H9 (cell line): ENCODE data around the gene PABPN1. TPM values are rescaled to one million over a fixed set of nuclear protein-coding genes. Genes with fewer than 3 reads are reported as not detected.

Experiments
- DNase-seq: peaks from one replicate; pipeline ENCODE4 v3.0.0-alpha.2; 2017
- H2AFZ ChIP-seq: one replicate; pipeline ENCODE4 v1.6.1; 2013; ENCODE audit warnings: mild to moderate bottlenecking, low read length, control low read depth, moderate library complexity
- H2AK5ac ChIP-seq: 2 replicates; pipeline ENCODE4 v1.6.1; 2013; ENCODE audit warnings: low read length, control low read depth, mixed read lengths; ENCODE audit not compliant: insufficient read length
- H2BK120ac ChIP-seq: one replicate; pipeline ENCODE4 v1.6.1; 2013; ENCODE audit warnings: low read depth, mild to moderate bottlenecking, low read length, control low read depth, inconsistent platforms; ENCODE audit not compliant: poor library complexity, severe bottlenecking
- H2BK12ac ChIP-seq: 2 replicates; pipeline ENCODE4 v1.6.1; 2013; ENCODE audit warnings: low read length, control low read depth, mixed read lengths, low read depth; ENCODE audit not compliant: insufficient read length
- H2BK15ac ChIP-seq: 2 replicates; pipeline ENCODE4 v1.6.1; 2013; ENCODE audit warnings: low read depth, low read length, control low read depth
- H2BK20ac ChIP-seq: one replicate; pipeline ENCODE4 v1.6.1; 2013; ENCODE audit warnings: low read depth, mild to moderate bottlenecking, low read length, control low read depth, inconsistent platforms; ENCODE audit not compliant: poor library complexity, severe bottlenecking
- H2BK5ac ChIP-seq: 2 replicates; pipeline ENCODE4 v1.6.1; 2013; ENCODE audit warnings: low read length, control low read depth, mixed read lengths; ENCODE audit not compliant: insufficient read length
- H3K14ac ChIP-seq: 2 replicates; pipeline ENCODE4 v1.6.1; 2013; ENCODE audit warnings: low read length, control low read depth; ENCODE audit not compliant: insufficient read depth
- H3K18ac ChIP-seq: 2 replicates; pipeline ENCODE4 v1.6.1; 2013; ENCODE audit warnings: low read depth, mild to moderate bottlenecking, mixed read lengths, low read length, control low read depth; ENCODE audit not compliant: insufficient read length
- H3K23ac ChIP-seq: 2 replicates; pipeline ENCODE4 v1.6.1; 2013; ENCODE audit warnings: low read length, control low read depth, mixed read lengths, low read depth; ENCODE audit not compliant: insufficient read length
- H3K23me2 ChIP-seq: 2 replicates; pipeline ENCODE4 v1.6.1; 2013; ENCODE audit warnings: low read depth, mild to moderate bottlenecking, mixed read lengths, low read length, control low read depth; ENCODE audit not compliant: insufficient read length, poor library complexity, severe bottlenecking
- H3K27ac ChIP-seq: 2 replicates; pipeline ENCODE4 v1.5.1; 2013; ENCODE audit warnings: low read length, control low read depth, mixed read lengths, low read depth; ENCODE audit not compliant: insufficient read length
- H3K27me3 ChIP-seq: 2 replicates; pipeline ENCODE4 v1.6.1; 2013; ENCODE audit warnings: low read length, control low read depth, inconsistent platforms; ENCODE audit not compliant: insufficient read depth
- H3K4ac ChIP-seq: 2 replicates; pipeline ENCODE4 v1.6.1; 2013; ENCODE audit warnings: low read depth, mild to moderate bottlenecking, control low read depth, inconsistent platforms, low read length, moderate library complexity
- H3K4me1 ChIP-seq: 2 replicates; pipeline ENCODE4 v1.6.1; 2013; ENCODE audit warnings: low read length, control low read depth, inconsistent platforms; ENCODE audit not compliant: insufficient read depth
- H3K4me2 ChIP-seq: 2 replicates; pipeline ENCODE4 v1.6.1; 2013; ENCODE audit warnings: low read length, control low read depth, mixed read lengths; ENCODE audit not compliant: insufficient read length, insufficient read depth
- H3K56ac ChIP-seq: 2 replicates; pipeline ENCODE4 v1.6.1; 2013; ENCODE audit warnings: low read depth, mild to moderate bottlenecking, mixed read lengths, low read length, control low read depth; ENCODE audit not compliant: insufficient read length
- H3K79me1 ChIP-seq: 2 replicates; pipeline ENCODE4 v1.6.1; 2013; ENCODE audit warnings: low read depth, mild to moderate bottlenecking, moderate library complexity, low read length, control low read depth, inconsistent platforms; ENCODE audit not compliant: insufficient read depth, poor library complexity, severe bottlenecking
- H3K79me2 ChIP-seq: 2 replicates; pipeline ENCODE4 v1.6.1; 2013; ENCODE audit warnings: low read length, control low read depth, inconsistent platforms; ENCODE audit not compliant: insufficient read depth
- H3K9ac ChIP-seq: 2 replicates; pipeline ENCODE4 v1.6.1; 2013; ENCODE audit warnings: low read length, control low read depth, mixed read lengths; ENCODE audit not compliant: insufficient read length; ENCODE audit errors: extremely low read depth
- H3K9me3 ChIP-seq: one replicate; pipeline ENCODE4 v1.6.1; 2013; ENCODE audit warnings: low read depth, low read length, inconsistent platforms; ENCODE audit not compliant: control insufficient read depth
- H3T11ph ChIP-seq: one replicate; pipeline ENCODE4 v1.6.1; 2013; ENCODE audit warnings: mild to moderate bottlenecking, low read length, control low read depth, inconsistent platforms
- H4K20me1 ChIP-seq: one replicate; pipeline ENCODE4 v1.6.1; 2013; ENCODE audit not compliant: control insufficient read depth, insufficient read length, insufficient read depth
- H4K5ac ChIP-seq: 2 replicates; pipeline ENCODE4 v1.6.1; 2013; ENCODE audit warnings: low read depth, mild to moderate bottlenecking, mixed read lengths, low read length, control low read depth; ENCODE audit not compliant: insufficient read length
- H4K8ac ChIP-seq: replicated peaks from 2 replicates; pipeline ENCODE4 v1.6.1; 2013; ENCODE audit warnings: low read length, control low read depth, mixed read lengths, low read depth; ENCODE audit not compliant: insufficient read length
- H4K91ac ChIP-seq: 2 replicates; pipeline ENCODE4 v1.6.1; 2013; ENCODE audit warnings: low read depth, mild to moderate bottlenecking, moderate library complexity, mixed read lengths, low read length, control low read depth; ENCODE audit not compliant: insufficient read length
- H3K27ac Mint-ChIP-seq, 3 experiments: 2 replicates in 2 of 3; 3 replicates in 1 of 3; pipeline ENCODE4 v1.8.0; 2020 to 2021; ENCODE audit warnings: mixed read lengths in 3 of 3, mild to moderate bottlenecking in 1 of 3, moderate library complexity in 1 of 3
- H3K27me3 Mint-ChIP-seq: 2 replicates; pipeline ENCODE4 v1.8.0; 2021; ENCODE audit warnings: low read depth, mild to moderate bottlenecking, moderate library complexity, mixed read lengths
- H3K36me3 Mint-ChIP-seq, 3 experiments: 2 replicates in 2 of 3; 3 replicates in 1 of 3; pipeline ENCODE4 v1.8.0; 2020 to 2021; ENCODE audit warnings: low read depth in 3 of 3, mixed read lengths in 3 of 3; ENCODE audit not compliant: insufficient read depth in 1 of 3
- H3K4me1 Mint-ChIP-seq, 2 experiments: 2 replicates each; pipeline ENCODE4 v1.8.0; 2020; ENCODE audit warnings: mixed read lengths in 2 of 2
- H3K4me3 Mint-ChIP-seq, 2 experiments: 2 replicates in 1 of 2; 3 replicates in 1 of 2; pipeline ENCODE4 v1.8.0; 2020 to 2021; ENCODE audit warnings: mild to moderate bottlenecking in 2 of 2, mixed read lengths in 2 of 2, moderate library complexity in 1 of 2
- H3K9me3 Mint-ChIP-seq, 2 experiments: 2 replicates in 1 of 2; 3 replicates in 1 of 2; pipeline ENCODE4 v1.8.0; 2020; ENCODE audit warnings: mild to moderate bottlenecking in 2 of 2, mixed read lengths in 2 of 2, moderate library complexity in 1 of 2
- WGBS: extraction: QIAGEN DNeasy Blood & Tissue Kit; methylation state at CpG from one replicate; pipeline ENCODE4 v1.1.7; 2013; ENCODE audit warnings: missing lambda C conversion rate, low lambda C conversion rate, mixed read lengths; ENCODE audit not compliant: insufficient read length; ENCODE audit errors: extremely low coverage; 5-methylcytosine and 5-hydroxymethylcytosine counted together
- total RNA-seq: library from RNA; stranded (reverse); gene quantifications from 2 replicates; pipeline ENCODE4 v1.2.1, GENCODE V29; 2021
- TF ChIP-seq, protein P1 (sequence below): fragments of 200-600 bp; sonication (generic); conservative IDR thresholded peaks from 3 replicates; pipeline ENCODE4 v1.8.0; 2021; ENCODE audit warnings: antibody characterized with exemption, mild to moderate bottlenecking

PABPN1 gene
- total RNA-seq, 1 experiment from 2014 or later: 333 TPM

DNA sequence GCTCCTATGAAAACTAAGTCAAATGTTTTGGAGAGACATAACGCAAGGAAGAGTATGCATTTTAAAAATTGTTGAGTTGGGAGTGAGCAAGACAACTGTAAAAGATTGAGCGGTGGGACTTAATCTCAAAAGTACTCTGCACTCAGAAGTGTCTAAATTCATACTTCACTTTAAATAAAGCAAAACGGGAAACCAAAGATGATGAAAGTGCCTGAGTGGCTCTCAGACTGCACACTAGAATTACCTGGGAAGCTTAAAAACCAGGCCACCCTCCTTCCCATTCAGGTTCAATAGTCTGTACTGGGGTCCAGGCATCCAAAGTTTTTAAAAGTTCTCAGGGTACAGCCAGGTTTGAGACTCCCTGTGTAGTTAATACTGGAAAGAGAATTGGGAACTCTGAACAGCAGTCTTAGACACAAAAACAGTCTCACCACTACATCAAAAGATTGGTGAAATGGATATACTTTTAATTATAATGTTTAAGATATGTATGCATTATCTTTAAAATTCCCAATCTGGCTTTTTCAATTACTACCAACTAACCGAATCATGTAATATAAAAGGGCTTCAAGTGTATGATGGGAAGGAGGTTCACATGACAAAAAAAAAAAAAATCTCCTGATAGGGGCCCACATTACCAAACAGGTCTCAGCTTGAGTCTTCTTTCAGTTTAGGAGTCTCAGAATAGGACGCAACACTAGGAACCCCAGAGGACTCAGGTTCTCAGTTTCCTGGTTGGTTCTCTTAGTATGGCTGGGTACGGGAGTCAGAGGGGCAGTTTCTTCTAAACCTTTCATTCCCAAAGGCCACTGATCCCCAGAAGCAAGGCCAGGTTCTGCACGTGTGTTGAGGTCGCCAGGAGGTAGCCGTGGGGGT is 36.4 kb upstream of the PABPN1 start:
- Histone ChIP-seq H3K23me2 (peaks cover 10% of the 10 kb centered on the region), H3K9ac (peak overlapping the region; percentile 39), H2BK120ac (no peak overlapping the region), H4K5ac (no peak overlapping the region), H3K79me1 (no peaks in the 10 kb centered on the region), H4K8ac (no peak overlapping the region), H3K14ac (no peak overlapping the region), H3K27ac (no peak overlapping the region), H3K18ac (no peak overlapping the region), H2AFZ (no peak overlapping the region), H2BK20ac (no peak overlapping the region), H2BK15ac (no peak overlapping the region), H3K4ac (no peak overlapping the region), H3K4me1 (peaks cover 4% of the 10 kb centered on the region; the same call in 1 of the 2 replicates), H4K20me1 (no peaks in the 10 kb centered on the region), H2BK12ac (no peak overlapping the region), H4K91ac (no peak overlapping the region), H3K79me2 (no peaks in the 10 kb centered on the region), H3K23ac (no peak overlapping the region), H3K27me3 (peaks cover 13% of the 10 kb centered on the region; the same call in 1 of the 2 replicates), H3K4me2 (peak overlapping the region; percentile 91), H2BK5ac (no peak overlapping the region), H2AK5ac (no peak overlapping the region), H3T11ph (no peak overlapping the region), H3K9me3 (no peaks in the 10 kb centered on the region), H3K56ac (no peak overlapping the region)
- TF ChIP-seq, protein P1, sequence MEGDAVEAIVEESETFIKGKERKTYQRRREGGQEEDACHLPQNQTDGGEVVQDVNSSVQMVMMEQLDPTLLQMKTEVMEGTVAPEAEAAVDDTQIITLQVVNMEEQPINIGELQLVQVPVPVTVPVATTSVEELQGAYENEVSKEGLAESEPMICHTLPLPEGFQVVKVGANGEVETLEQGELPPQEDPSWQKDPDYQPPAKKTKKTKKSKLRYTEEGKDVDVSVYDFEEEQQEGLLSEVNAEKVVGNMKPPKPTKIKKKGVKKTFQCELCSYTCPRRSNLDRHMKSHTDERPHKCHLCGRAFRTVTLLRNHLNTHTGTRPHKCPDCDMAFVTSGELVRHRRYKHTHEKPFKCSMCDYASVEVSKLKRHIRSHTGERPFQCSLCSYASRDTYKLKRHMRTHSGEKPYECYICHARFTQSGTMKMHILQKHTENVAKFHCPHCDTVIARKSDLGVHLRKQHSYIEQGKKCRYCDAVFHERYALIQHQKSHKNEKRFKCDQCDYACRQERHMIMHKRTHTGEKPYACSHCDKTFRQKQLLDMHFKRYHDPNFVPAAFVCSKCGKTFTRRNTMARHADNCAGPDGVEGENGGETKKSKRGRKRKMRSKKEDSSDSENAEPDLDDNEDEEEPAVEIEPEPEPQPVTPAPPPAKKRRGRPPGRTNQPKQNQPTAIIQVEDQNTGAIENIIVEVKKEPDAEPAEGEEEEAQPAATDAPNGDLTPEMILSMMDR: no peak
- WGBS: no CpG with 5 or more reads among the region's 9 CpGs
- Mint-ChIP-seq H3K9me3 (no peaks in the 10 kb centered on the region), H3K27ac (no peak overlapping the region), H3K4me1 (peaks cover 22 to 25% of the 10 kb centered on the region in 2 experiments), H3K27me3 (peaks cover 76% of the 10 kb centered on the region), H3K36me3 (no peaks in the 10 kb centered on the region; a peak in 2 of 7 replicates), H3K4me3 (peak overlapping the region; percentile 90 to 97)
- no peak for DNase-seq
